ENCODE measurements around the gene TTC32.

The TTC32 gene

GRCh38 chr2:19916385-19916950 lies 14.7 kb upstream of the TTC32 start:
- H3K4me3 ChIP-seq (ENCODE audit: low read depth, low read length) = no peak overlapping the region
- TF ChIP-seq CTCF (conservative IDR thresholded peaks at IDR 0.05; ENCODE audit: low read depth, low read length) = no peak
- DNase-seq (ENCODE audit: low read depth) = no peak

GRCh38 chr2:19914266-19914975 lies 12.6 kb upstream of the TTC32 start:
- no peak for TF ChIP-seq CTCF (conservative IDR thresholded peaks at IDR 0.05; ENCODE audit: low read depth, low read length)
- no peak for DNase-seq (ENCODE audit: low read depth)
- no peak overlapping the region for H3K4me3 ChIP-seq (ENCODE audit: low read depth, low read length)

GRCh38 chr2:19911808-19912509 lies 10.2 kb upstream of the TTC32 start:
- no peak for TF ChIP-seq CTCF (conservative IDR thresholded peaks at IDR 0.05; ENCODE audit: low read depth, low read length)
- DNase-seq (ENCODE audit: low read depth) = peak; percentile 79

GRCh38 chr2:19902216-19902740 lies 495 bp upstream of the TTC32 start:
- peak overlapping the region; percentile 82 for H3K4me3 ChIP-seq (ENCODE audit: low read depth, low read length)
- TF ChIP-seq CTCF (conservative IDR thresholded peaks at IDR 0.05; ENCODE audit: low read depth, low read length) = no peak
- DNase-seq (ENCODE audit: low read depth) = peak; percentile 34

More at GRCh38 chr2:19911808-19912509, 10.2 kb upstream of the TTC32 start:
- no peak overlapping the region for H3K4me3 ChIP-seq (ENCODE audit: low read depth, low read length)

- no peak for TF ChIP-seq CTCF (conservative IDR thresholded peaks at IDR 0.05; ENCODE audit: low read depth, low read length)
- peak; percentile 36 for DNase-seq (ENCODE audit: low read depth)
- peak overlapping the region; percentile 82 for H3K4me3 ChIP-seq (ENCODE audit: low read depth, low read length)
Observed at GRCh38 chr2:19900931-19901441, 797 bp downstream of the TTC32 start.

GRCh38 chr2:19899985-19900930 lies 1.5 kb downstream of the TTC32 start:
- peak overlapping the region; percentile 82 for H3K4me3 ChIP-seq (ENCODE audit: low read depth, low read length)
- no peak for TF ChIP-seq CTCF (conservative IDR thresholded peaks at IDR 0.05; ENCODE audit: low read depth, low read length)
- DNase-seq (ENCODE audit: low read depth) = no peak
